Peyer's patch (tissue), 4 donors: ENCODE results near the gene AMBRA1. TPM values are rescaled to one million over a fixed set of nuclear protein-coding genes. Genes with fewer than 3 reads are reported as not detected.

Source experiments
- DNase-seq, 3 donors: peaks; one replicate each; pipeline ENCODE4 v3.0.0-alpha.2; 2017 to 2019
- H3K27ac ChIP-seq, 4 donors: fragments of 200-600 bp; sonication (generic); one replicate each; pipeline ENCODE4 v1.5.1; 2016 to 2019
- H3K27me3 ChIP-seq, 2 donors: fragments of 200-600 bp; sonication (generic); one replicate each; pipeline ENCODE4 v1.5.1; 2019
- H3K36me3 ChIP-seq, 3 donors: fragments of 200-600 bp; sonication (generic); one replicate each; pipeline ENCODE4 v1.5.1; 2016 to 2019
- H3K4me1 ChIP-seq, 4 donors: fragments of 200-600 bp; sonication (generic); one replicate each; pipeline ENCODE4 v1.5.1; 2016 to 2019
- H3K4me3 ChIP-seq, 4 donors: fragments of 200-600 bp; sonication (generic); 1 replicate in 3 of 4; 2 replicates in 1 of 4; pipeline ENCODE4 v1.5.1; 2016 to 2019; ENCODE audit warnings: mild to moderate bottlenecking in 1 of 4
- H3K9me3 ChIP-seq, 4 donors: fragments of 200-600 bp; sonication (generic); one replicate each; pipeline ENCODE4 v1.5.1; 2016 to 2019; ENCODE audit warnings: mild to moderate bottlenecking in 1 of 4
- POLR2A ChIP-seq, 2 donors: fragments of 450-650 bp; IDR thresholded peaks; one replicate each; pipeline ENCODE4 v1.5.1; 2017; ENCODE audit warnings: antibody characterized with exemption in 2 of 2, mild to moderate bottlenecking in 2 of 2, moderate library complexity in 2 of 2
- total RNA-seq, 4 donors: library from RNA; depleted of rRNA; stranded (reverse); fragments of >200 nt; gene quantifications; one replicate each; pipeline ENCODE4 v1.1.0, GENCODE V29; 2016
- TF ChIP-seq, protein P1 (sequence below), 6 experiments: fragments of 450-650 bp in 4 of 6; fragments of 200-600 bp in 2 of 6; sonication (generic) in 1 of 6; IDR thresholded peaks; one replicate each; pipeline ENCODE4 v1.5.1; 2017 to 2019; ENCODE audit warnings: antibody characterized with exemption in 6 of 6, mild to moderate bottlenecking in 3 of 6, moderate library complexity in 1 of 6

Gene AMBRA1
- total RNA-seq, 4 donors from 2014 or later, result 28.9 to 61.6 (median 41.6) TPM

DNA sequence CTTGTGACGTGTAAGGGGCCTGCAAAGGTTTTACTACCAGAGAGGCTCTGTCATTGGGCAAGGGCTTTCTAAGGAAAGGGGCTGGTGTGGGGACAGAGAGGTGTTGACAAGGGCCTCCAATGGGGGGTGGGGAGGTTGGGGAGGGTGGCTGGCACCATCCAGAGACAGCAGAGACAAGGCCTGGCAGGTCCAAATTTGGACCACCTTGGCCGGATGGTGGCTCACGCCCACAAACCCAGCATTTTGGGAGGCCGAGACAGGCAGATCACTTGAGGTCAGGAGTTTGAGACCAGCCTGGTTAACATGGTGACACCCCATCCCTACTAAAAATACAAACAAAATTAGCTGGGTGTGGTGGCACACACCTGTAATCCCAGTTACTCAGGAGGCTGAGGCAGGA lies 200.1 kb downstream of the AMBRA1 start:
- peak in 1 of 3 donors; percentile 37 for DNase-seq
- Histone ChIP-seq H3K4me1 (peaks cover 0 to 43% (median 24%) of the 10 kb centered on the region in 4 donors), H3K27me3 (peaks cover 0 to 32% of the 10 kb centered on the region in 2 donors), H3K4me3 (no peak overlapping the region), H3K27ac (no peak overlapping the region), H3K36me3 (peaks cover 0 to 27% (median 0%) of the 10 kb centered on the region in 3 donors), H3K9me3 (no peaks in the 10 kb centered on the region)
- TF ChIP-seq POLR2A (IDR thresholded peaks at IDR 0.05), result no peak
- TF ChIP-seq, protein P1, sequence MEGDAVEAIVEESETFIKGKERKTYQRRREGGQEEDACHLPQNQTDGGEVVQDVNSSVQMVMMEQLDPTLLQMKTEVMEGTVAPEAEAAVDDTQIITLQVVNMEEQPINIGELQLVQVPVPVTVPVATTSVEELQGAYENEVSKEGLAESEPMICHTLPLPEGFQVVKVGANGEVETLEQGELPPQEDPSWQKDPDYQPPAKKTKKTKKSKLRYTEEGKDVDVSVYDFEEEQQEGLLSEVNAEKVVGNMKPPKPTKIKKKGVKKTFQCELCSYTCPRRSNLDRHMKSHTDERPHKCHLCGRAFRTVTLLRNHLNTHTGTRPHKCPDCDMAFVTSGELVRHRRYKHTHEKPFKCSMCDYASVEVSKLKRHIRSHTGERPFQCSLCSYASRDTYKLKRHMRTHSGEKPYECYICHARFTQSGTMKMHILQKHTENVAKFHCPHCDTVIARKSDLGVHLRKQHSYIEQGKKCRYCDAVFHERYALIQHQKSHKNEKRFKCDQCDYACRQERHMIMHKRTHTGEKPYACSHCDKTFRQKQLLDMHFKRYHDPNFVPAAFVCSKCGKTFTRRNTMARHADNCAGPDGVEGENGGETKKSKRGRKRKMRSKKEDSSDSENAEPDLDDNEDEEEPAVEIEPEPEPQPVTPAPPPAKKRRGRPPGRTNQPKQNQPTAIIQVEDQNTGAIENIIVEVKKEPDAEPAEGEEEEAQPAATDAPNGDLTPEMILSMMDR (IDR thresholded peaks at IDR 0.05), result no peak

GRCh38 chr11:46393231-46393616 lies 200.6 kb downstream of the AMBRA1 start:
- TF ChIP-seq, protein P1 (IDR thresholded peaks at IDR 0.05), result no peak
- TF ChIP-seq POLR2A (IDR thresholded peaks at IDR 0.05), result no peak
- Histone ChIP-seq H3K27ac (no peak overlapping the region), H3K27me3 (peaks cover 0 to 32% of the 10 kb centered on the region in 2 donors), H3K4me3 (no peak overlapping the region), H3K4me1 (peaks cover 0 to 48% (median 24%) of the 10 kb centered on the region in 4 donors), H3K36me3 (peaks cover 0 to 25% (median 0%) of the 10 kb centered on the region in 3 donors), H3K9me3 (no peaks in the 10 kb centered on the region)
- no peak for DNase-seq

DNA sequence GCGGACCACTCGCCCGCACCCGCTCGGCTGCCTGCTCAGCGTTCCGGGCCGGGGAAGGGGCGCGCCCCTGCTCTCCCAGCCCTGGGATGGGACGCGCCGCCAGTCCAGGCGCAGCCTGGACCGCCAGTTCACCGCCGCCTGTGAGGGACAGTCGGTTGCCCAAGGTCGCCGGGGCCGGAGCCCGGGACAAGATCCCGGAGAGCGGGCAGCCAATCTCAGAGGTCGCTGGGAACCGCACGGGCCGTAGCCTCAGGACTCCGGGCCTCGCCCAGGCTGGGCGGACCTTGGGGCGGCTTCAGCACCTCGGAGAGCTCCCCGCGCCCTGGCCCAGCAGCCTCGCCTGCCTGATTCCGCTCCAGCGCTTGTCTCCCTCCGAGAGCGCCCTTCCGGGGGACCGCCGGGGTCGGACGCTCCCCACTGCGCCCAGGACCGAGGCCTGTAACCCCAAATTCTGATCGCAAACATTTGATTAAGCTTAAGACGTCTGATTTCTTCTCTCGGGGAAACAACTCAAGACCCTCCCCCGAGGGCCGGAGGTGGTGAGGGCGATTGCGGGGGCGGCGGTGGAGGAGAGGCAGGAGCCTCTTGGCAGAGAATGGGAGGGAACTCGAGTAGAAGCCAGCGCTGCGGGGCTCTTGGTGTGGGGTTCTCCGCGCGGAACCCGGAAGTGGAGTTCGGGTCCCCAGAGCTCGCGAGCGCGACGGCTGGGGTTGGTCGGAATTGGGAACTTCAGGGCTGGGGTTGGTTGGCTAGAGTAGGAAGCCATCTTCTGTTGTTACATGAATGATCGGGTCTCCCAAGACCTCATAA lies 201.2 kb downstream of the AMBRA1 start:
- Histone ChIP-seq H3K9me3 (no peaks in the 10 kb centered on the region), H3K4me1 (peaks cover 0 to 54% (median 24%) of the 10 kb centered on the region in 4 donors), H3K36me3 (peaks cover 0 to 19% (median 0%) of the 10 kb centered on the region in 3 donors), H3K4me3 (peak overlapping the region; percentile 14 to 63 (median 42)), H3K27ac (peak overlapping the region in 1 of 4 donors; percentile 22), H3K27me3 (peaks cover 0 to 32% of the 10 kb centered on the region in 2 donors)
- peak; percentile 52 to 90 (median 88) for DNase-seq
- TF ChIP-seq, protein P1 (IDR thresholded peaks at IDR 0.05), result peak in 1 of 6 experiments; percentile 2
- TF ChIP-seq POLR2A (IDR thresholded peaks at IDR 0.05), result no peak

DNA sequence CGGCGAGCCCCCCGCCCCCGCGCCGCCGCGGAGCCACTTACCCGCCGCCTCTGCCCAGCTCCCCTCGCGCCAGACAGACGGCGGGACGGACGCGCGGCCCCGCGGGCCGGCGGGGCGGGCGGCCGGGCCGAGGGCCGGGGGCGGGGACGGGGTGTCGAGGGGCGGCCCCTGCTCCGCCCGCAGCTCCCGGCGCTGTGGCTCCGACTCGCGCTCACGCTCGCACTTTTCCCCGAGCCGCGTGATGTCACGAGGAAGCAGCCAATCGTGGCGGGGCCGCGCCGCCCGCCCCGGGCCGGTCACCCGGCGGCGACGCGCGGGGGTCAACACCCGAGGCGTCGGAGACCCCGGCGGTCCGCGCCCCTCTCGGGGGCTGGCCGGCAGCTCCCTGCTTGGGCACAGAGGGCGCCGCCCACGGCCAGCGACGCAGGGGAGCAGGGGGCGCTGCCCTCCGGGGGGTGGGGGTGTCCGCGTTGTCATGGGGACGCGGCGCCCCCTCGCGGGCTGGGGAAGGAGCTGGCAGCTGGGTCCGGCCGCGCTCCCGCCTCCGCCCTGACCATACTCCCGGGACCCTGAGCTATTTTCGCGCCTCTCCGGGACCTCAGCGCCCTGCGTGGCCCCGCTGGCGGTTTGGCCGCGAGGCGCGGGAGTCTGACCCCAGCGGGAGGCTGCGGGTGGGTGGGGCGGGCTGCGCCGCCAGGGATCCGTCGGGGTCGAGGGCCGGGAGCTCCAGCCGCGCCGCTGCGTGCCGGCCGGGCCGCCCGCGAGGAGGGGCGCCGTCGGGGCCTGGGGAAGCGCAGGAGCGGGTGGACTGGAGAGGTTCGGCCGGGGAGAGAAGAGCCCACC lies 202.0 kb downstream of the AMBRA1 start, which contains the start of gene CHRM4:
Gene CHRM4, minus strand, starts transcription at position 199 of the 843 bp plus-strand sequence. CDS start 5,219 bp downstream, outside the sequence.
- DNase-seq, result peak in 1 of 3 donors; percentile 81
- Histone ChIP-seq H3K4me3 (peak within 1 kb of the TSS; percentile 14 to 63 (median 42)), H3K9me3 (no peaks in the 10 kb centered on the region), H3K36me3 (peaks cover 0 to 10% (median 0%) of the 10 kb centered on the region in 3 donors), H3K27me3 (peaks cover 0 to 32% of the 10 kb centered on the region in 2 donors), H3K4me1 (peaks cover 0 to 56% (median 24%) of the 10 kb centered on the region in 4 donors), H3K27ac (peak within 1 kb of the TSS in 1 of 4 donors; percentile 22)
- TF ChIP-seq POLR2A (IDR thresholded peaks at IDR 0.05), result no peak
- TF ChIP-seq, protein P1 (IDR thresholded peaks at IDR 0.05), result peak in 3 of 6 experiments; percentile 40 to 43 (median 43)

DNA sequence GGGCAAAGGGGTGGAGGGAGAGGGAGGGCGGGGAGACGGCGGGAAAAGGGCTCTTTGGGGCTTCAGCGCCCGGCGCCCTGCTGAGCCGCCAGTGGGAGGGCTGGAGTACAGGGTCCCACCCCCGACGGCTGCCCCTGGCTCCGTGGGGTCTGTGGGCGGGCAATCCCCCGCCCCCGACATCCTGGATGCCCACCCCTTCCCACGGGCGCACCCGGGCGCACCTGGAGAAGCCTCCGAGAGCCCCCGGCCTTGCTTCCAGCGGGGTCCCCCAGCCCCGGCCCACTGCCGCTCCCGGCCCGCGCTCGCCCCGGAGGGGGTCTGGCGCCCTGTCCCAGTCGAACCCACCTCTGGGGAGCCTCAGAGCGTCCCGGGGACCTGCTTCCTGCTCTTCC lies 202.6 kb downstream of the AMBRA1 start:
- H3K36me3 ChIP-seq, result peaks cover 0 to 4% (median 0%) of the 10 kb centered on the region in 3 donors
- H3K27me3 ChIP-seq, result peaks cover 0 to 32% of the 10 kb centered on the region in 2 donors
- DNase-seq, result no peak
- H3K4me1 ChIP-seq, result peaks cover 0 to 56% (median 24%) of the 10 kb centered on the region in 4 donors
- no peaks in the 10 kb centered on the region for H3K9me3 ChIP-seq
- H3K27ac ChIP-seq, result peak overlapping the region in 1 of 4 donors; percentile 17
- no peak for TF ChIP-seq POLR2A (IDR thresholded peaks at IDR 0.05)
- TF ChIP-seq, protein P1 (IDR thresholded peaks at IDR 0.05), result no peak
- H3K4me3 ChIP-seq, result peak overlapping the region in 3 of 4 donors; percentile 29 to 63 (median 55)
